Caco-2 (cell line): ENCODE measurements around the gene RNFT2. TPM values are rescaled to one million over a fixed set of nuclear protein-coding genes. Genes with fewer than 3 reads are reported as not detected.

ENCODE experiments used
- BruUV-seq: library from RNA; stranded (reverse); fragments of 400-500 nt; replicated peaks from 2 replicates; lab custom pipeline; 2021; lab: Mats Ljungman, UMichigan
- CTCF ChIA-PET: fragments of 300-600 bp; sonication (Branson Sonifier 250); formaldehyde crosslinking; loops from one replicate; lab custom pipeline; 2022; ENCODE audit warnings: antibody characterized with exemption; lab: Charles Lee
- POLR2A ChIA-PET: fragments of 300-600 bp; sonication (Branson Sonifier 250); formaldehyde crosslinking; loops from one replicate; lab custom pipeline; 2022; ENCODE audit warnings: antibody characterized with exemption; lab: Charles Lee
- DNase-seq, 2 experiments: peaks; one replicate each; pipeline versions ENCODE4 v3.0.0 to v3.0.0-alpha.2; 2020 to 2022
- H3K27me3 ChIP-seq: replicated peaks from 2 replicates; pipeline ENCODE4 v1.6.0; 2011; ENCODE audit warnings: low read length; ENCODE audit not compliant: control insufficient read depth, insufficient read depth
- H3K36me3 ChIP-seq: 2 replicates; pipeline ENCODE4 v1.5.1; 2011; ENCODE audit warnings: low read length; ENCODE audit not compliant: control insufficient read depth, insufficient read depth
- H3K4me1 ChIP-seq: fragments of 250-450 bp; sonication (Bioruptor Pico); 2 replicates; pipeline ENCODE4 v1.5.1; 2020; ENCODE audit warnings: mild to moderate bottlenecking
- H3K4me3 ChIP-seq: 2 replicates; pipeline ENCODE4 v1.5.1; 2011; ENCODE audit warnings: low read depth, mild to moderate bottlenecking, control low read depth, low read length
- H3K9me3 ChIP-seq: fragments of 250-450 bp; sonication (Bioruptor Pico); 2 replicates; pipeline ENCODE4 v1.5.1; 2020; ENCODE audit warnings: mild to moderate bottlenecking, moderate library complexity
- H3K27ac Mint-ChIP-seq: one replicate; pipeline ENCODE4 v1.8.0; 2022; ENCODE audit warnings: mixed read lengths; ENCODE audit not compliant: unreplicated experiment
- H3K27me3 Mint-ChIP-seq: one replicate; pipeline ENCODE4 v1.8.0; 2022; ENCODE audit warnings: mixed read lengths; ENCODE audit not compliant: insufficient read depth, unreplicated experiment
- H3K36me3 Mint-ChIP-seq: one replicate; pipeline ENCODE4 v1.8.0; 2022; ENCODE audit warnings: mild to moderate bottlenecking, mixed read lengths; ENCODE audit not compliant: insufficient read depth, unreplicated experiment
- H3K4me1 Mint-ChIP-seq: one replicate; pipeline ENCODE4 v1.8.0; 2022; ENCODE audit warnings: low read depth, mixed read lengths; ENCODE audit not compliant: unreplicated experiment
- H3K4me3 Mint-ChIP-seq: one replicate; pipeline ENCODE4 v1.8.0; 2022; ENCODE audit warnings: mild to moderate bottlenecking, moderate library complexity, mixed read lengths; ENCODE audit not compliant: unreplicated experiment
- H3K9me3 Mint-ChIP-seq: one replicate; pipeline ENCODE4 v1.8.0; 2022; ENCODE audit warnings: mixed read lengths; ENCODE audit not compliant: unreplicated experiment
- intact Hi-C: fragments of 100-400 bp; cut with micrococcal nuclease; formaldehyde crosslinking; loops from one replicate; pipeline ENCODE4 v1.10.0; 2022; ENCODE audit not compliant: unreplicated experiment
- total RNA-seq: library from RNA; stranded (reverse); gene quantifications from 2 replicates; pipeline ENCODE4 v1.2.3, GENCODE V29; 2022
- TF ChIP-seq, protein P1 (sequence below), 2 experiments: fragments of 200-600 bp in 1 of 2; IDR thresholded peaks; 1 replicate in 1 of 2; 2 replicates in 1 of 2; pipeline versions ENCODE4 v1.5.1 to v1.8.0; 2011 to 2022; ENCODE audit warnings: antibody characterized with exemption in 1 of 2, control low read depth in 1 of 2, inconsistent platforms in 1 of 2, low read depth in 1 of 2, low read length in 1 of 2, mild to moderate bottlenecking in 1 of 2, moderate library complexity in 1 of 2; ENCODE audit not compliant: insufficient read depth in 1 of 2, severe bottlenecking in 1 of 2, unreplicated experiment in 1 of 2

The RNFT2 gene
- total RNA-seq, 1 experiment from 2014 or later = 11.6 TPM

- POLR2A ChIA-PET = no interaction called here
- no peak overlapping the region for H3K27ac Mint-ChIP-seq
- CTCF ChIA-PET = interaction anchor here (0.5 kb wide), 1 partner anchor 146 kb away, joined by 4 read pairs; no protein-coding TSS in a partner anchor
Observed at GRCh38 chr12:116870306-116870705, 132.2 kb downstream of the RNFT2 start.

GRCh38 chr12:116874324-116874995, 136.3 kb downstream of the RNFT2 start:
- H3K4me1 ChIP-seq = no peaks in the 10 kb centered on the region
- peaks cover 7% of the 10 kb centered on the region for H3K4me1 Mint-ChIP-seq
- no peak overlapping the region for H3K27ac Mint-ChIP-seq
- H3K27me3 ChIP-seq = peaks cover 2% of the 10 kb centered on the region; the same call in 1 of the 2 replicates
- DNase-seq = no peak
- intact Hi-C loops = no loop called here
- ChIA-PET CTCF (no interaction called here), POLR2A (no interaction called here)
- peaks cover 16% of the 10 kb centered on the region for H3K27me3 Mint-ChIP-seq
- H3K36me3 Mint-ChIP-seq = peaks cover 4% of the 10 kb centered on the region
- peaks cover 7% of the 10 kb centered on the region for H3K9me3 ChIP-seq
- TF ChIP-seq, protein P1, sequence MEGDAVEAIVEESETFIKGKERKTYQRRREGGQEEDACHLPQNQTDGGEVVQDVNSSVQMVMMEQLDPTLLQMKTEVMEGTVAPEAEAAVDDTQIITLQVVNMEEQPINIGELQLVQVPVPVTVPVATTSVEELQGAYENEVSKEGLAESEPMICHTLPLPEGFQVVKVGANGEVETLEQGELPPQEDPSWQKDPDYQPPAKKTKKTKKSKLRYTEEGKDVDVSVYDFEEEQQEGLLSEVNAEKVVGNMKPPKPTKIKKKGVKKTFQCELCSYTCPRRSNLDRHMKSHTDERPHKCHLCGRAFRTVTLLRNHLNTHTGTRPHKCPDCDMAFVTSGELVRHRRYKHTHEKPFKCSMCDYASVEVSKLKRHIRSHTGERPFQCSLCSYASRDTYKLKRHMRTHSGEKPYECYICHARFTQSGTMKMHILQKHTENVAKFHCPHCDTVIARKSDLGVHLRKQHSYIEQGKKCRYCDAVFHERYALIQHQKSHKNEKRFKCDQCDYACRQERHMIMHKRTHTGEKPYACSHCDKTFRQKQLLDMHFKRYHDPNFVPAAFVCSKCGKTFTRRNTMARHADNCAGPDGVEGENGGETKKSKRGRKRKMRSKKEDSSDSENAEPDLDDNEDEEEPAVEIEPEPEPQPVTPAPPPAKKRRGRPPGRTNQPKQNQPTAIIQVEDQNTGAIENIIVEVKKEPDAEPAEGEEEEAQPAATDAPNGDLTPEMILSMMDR (IDR thresholded peaks at IDR 0.05; ENCODE audit: insufficient read depth in 1 of 2, low read depth in 1 of 2, low read length in 1 of 2, severe bottlenecking in 1 of 2, unreplicated experiment in 1 of 2) = no peak
- no peaks in the 10 kb centered on the region for H3K9me3 Mint-ChIP-seq
- no peaks in the 10 kb centered on the region for H3K36me3 ChIP-seq
- no peak overlapping the region for H3K4me3 ChIP-seq
- BruUV-seq = no TSS peak
- no peak overlapping the region for H3K4me3 Mint-ChIP-seq

More at GRCh38 chr12:116870306-116870705, 132.2 kb downstream of the RNFT2 start:
- Histone ChIP-seq H3K4me1 (no peaks in the 10 kb centered on the region), H3K36me3 (no peaks in the 10 kb centered on the region), H3K27me3 (no peaks in the 10 kb centered on the region), H3K4me3 (no peak overlapping the region), H3K9me3 (peaks cover 7% of the 10 kb centered on the region)
- intact Hi-C loops = no loop called here
- DNase-seq = no peak
- Mint-ChIP-seq H3K36me3 (peaks cover 4% of the 10 kb centered on the region), H3K4me1 (no peaks in the 10 kb centered on the region), H3K9me3 (no peaks in the 10 kb centered on the region), H3K4me3 (no peak overlapping the region), H3K27me3 (peaks cover 8% of the 10 kb centered on the region)
- TF ChIP-seq, protein P1 (IDR thresholded peaks at IDR 0.05; ENCODE audit: insufficient read depth in 1 of 2, low read depth in 1 of 2, low read length in 1 of 2, severe bottlenecking in 1 of 2, unreplicated experiment in 1 of 2) = no peak
- no TSS peak for BruUV-seq

- no peaks in the 10 kb centered on the region for H3K9me3 Mint-ChIP-seq
- H3K27me3 ChIP-seq = peaks cover 4% of the 10 kb centered on the region; the same call in 1 of the 2 replicates
- H3K4me1 Mint-ChIP-seq = peaks cover 21% of the 10 kb centered on the region
- intact Hi-C loops = no loop called here
- H3K4me1 ChIP-seq = 0 out of 2 replicates have a peak, but pooled peaks cover 5% of the 10 kb centered on the region
- CTCF ChIA-PET = no interaction called here
- peaks cover 7% of the 10 kb centered on the region for H3K9me3 ChIP-seq
- H3K36me3 Mint-ChIP-seq = peaks cover 4% of the 10 kb centered on the region
- no peak overlapping the region for H3K4me3 Mint-ChIP-seq
- no peak for DNase-seq
- TF ChIP-seq, protein P1 (IDR thresholded peaks at IDR 0.05; ENCODE audit: insufficient read depth in 1 of 2, low read depth in 1 of 2, low read length in 1 of 2, severe bottlenecking in 1 of 2, unreplicated experiment in 1 of 2) = no peak
- H3K27me3 Mint-ChIP-seq = peaks cover 23% of the 10 kb centered on the region
- BruUV-seq = no TSS peak
- POLR2A ChIA-PET = interaction anchor here (0.6 kb wide), 1 partner anchor 1059 kb away, joined by 3 read pairs; no protein-coding TSS in a partner anchor
- no peaks in the 10 kb centered on the region for H3K36me3 ChIP-seq
- H3K4me3 ChIP-seq = no peak overlapping the region
- no peak overlapping the region for H3K27ac Mint-ChIP-seq
Observed at GRCh38 chr12:116876151-116876869, 138.2 kb downstream of the RNFT2 start.
